ENCODE data around the gene FUCA2. TPM values are rescaled to one million over a fixed set of nuclear protein-coding genes. Genes with fewer than 3 reads are reported as not detected.
"Not testable (repeated sequence)": the region's sequence is repeated elsewhere in the genome, so short reads cannot be mapped to it uniquely, and the experiment has no call there.

The FUCA2 gene
- total RNA-seq, 1 donor from 2014 or later = 35.3 TPM

GRCh38 chr6:143457563-143458359 lies 53.8 kb downstream of the FUCA2 start:
- H3K4me3 ChIP-seq (ENCODE audit: low read depth, low read length) = no peak overlapping the region
- DNase-seq (ENCODE audit: low read depth) = peak; percentile 46
- FAIRE-seq = no peak
- H3K36me3 ChIP-seq (ENCODE audit: control insufficient read depth, insufficient read depth, low read length) = peaks cover 6% of the 10 kb centered on the region
- TF ChIP-seq CTCF (IDR thresholded peaks at IDR 0.05; ENCODE audit: insufficient read depth, low read length, severe bottlenecking) = no peak
- no peaks in the 10 kb centered on the region for H3K27me3 ChIP-seq (ENCODE audit: control insufficient read depth, insufficient read depth, low read length)

- peak; percentile 43 for DNase-seq (ENCODE audit: low read depth)
- no peak for FAIRE-seq
Observed at GRCh38 chr6:143451531-143451930, 60.0 kb downstream of the FUCA2 start.

GRCh38 chr6:143450453-143451371 lies 60.8 kb downstream of the FUCA2 start, which contains the start of the genes ADAT2 and PEX3:
Gene ADAT2 (minus strand): TSS chr6:143450695. CDS start chr6:143450658, 37 bp downstream.
Gene PEX3 (plus strand): TSS chr6:143450805. CDS start chr6:143451043, 238 bp downstream.
- H3K4me3 ChIP-seq (ENCODE audit: low read depth, low read length) = peak within 1 kb of the TSS; percentile 78
- no peak for FAIRE-seq
- peak; percentile 84 for DNase-seq (ENCODE audit: low read depth)
- H3K27me3 ChIP-seq (ENCODE audit: control insufficient read depth, insufficient read depth, low read length) = no peaks in the 10 kb centered on the region
- H3K36me3 ChIP-seq (ENCODE audit: control insufficient read depth, insufficient read depth, low read length) = peaks cover 1% of the 10 kb centered on the region
- TF ChIP-seq CTCF (IDR thresholded peaks at IDR 0.05; ENCODE audit: insufficient read depth, low read length, severe bottlenecking) = peak; percentile 4

More at GRCh38 chr6:143451531-143451930, 60.0 kb downstream of the FUCA2 start:
- Histone ChIP-seq H3K27me3 (ENCODE audit: control insufficient read depth, insufficient read depth, low read length) (no peaks in the 10 kb centered on the region), H3K36me3 (ENCODE audit: control insufficient read depth, insufficient read depth, low read length) (peaks cover 1% of the 10 kb centered on the region), H3K4me3 (ENCODE audit: low read depth, low read length) (peak overlapping the region; percentile 78)
- no peak for TF ChIP-seq CTCF (IDR thresholded peaks at IDR 0.05; ENCODE audit: insufficient read depth, low read length, severe bottlenecking)

- DNase-seq (ENCODE audit: low read depth) = peak; percentile 16
- Histone ChIP-seq H3K36me3 (ENCODE audit: control insufficient read depth, insufficient read depth, low read length) (peaks cover 1% of the 10 kb centered on the region), H3K27me3 (ENCODE audit: control insufficient read depth, insufficient read depth, low read length) (no peaks in the 10 kb centered on the region), H3K4me3 (ENCODE audit: low read depth, low read length) (peak overlapping the region; percentile 78)
- TF ChIP-seq CTCF (IDR thresholded peaks at IDR 0.05; ENCODE audit: insufficient read depth, low read length, severe bottlenecking) = no peak
- no peak for FAIRE-seq
Observed at GRCh38 chr6:143449714-143450452, 61.6 kb downstream of the FUCA2 start.

- Histone ChIP-seq H3K4me3 (ENCODE audit: low read depth, low read length) (peak overlapping the region; percentile 78), H3K27me3 (ENCODE audit: control insufficient read depth, insufficient read depth, low read length) (no peaks in the 10 kb centered on the region), H3K36me3 (ENCODE audit: control insufficient read depth, insufficient read depth, low read length) (peaks cover 1% of the 10 kb centered on the region)
- no peak for DNase-seq (ENCODE audit: low read depth)
- FAIRE-seq = no peak
- TF ChIP-seq CTCF (IDR thresholded peaks at IDR 0.05; ENCODE audit: insufficient read depth, low read length, severe bottlenecking) = no peak
Observed at GRCh38 chr6:143449082-143449713, 62.3 kb downstream of the FUCA2 start.

- H3K4me3 ChIP-seq (ENCODE audit: low read depth, low read length); DNase-seq (ENCODE audit: low read depth); H3K36me3 ChIP-seq (ENCODE audit: control insufficient read depth, insufficient read depth, low read length); FAIRE-seq; H3K27me3 ChIP-seq (ENCODE audit: control insufficient read depth, insufficient read depth, low read length): not testable (repeated sequence)
Observed at GRCh38 chr6:143447865-143448264, 63.7 kb downstream of the FUCA2 start.

All from bronchial epithelial cell (primary cell).